HepG2 (cell line): ENCODE data around the gene NUCB1. TPM values are rescaled to one million over a fixed set of nuclear protein-coding genes. Genes with fewer than 3 reads are reported as not detected.
A peak's percentile ranks its signal among the peaks of the same experiment; 100 is the strongest.

ENCODE experiments used
- ATF6 ChIP-seq: sonication (generic); formaldehyde crosslinking; conservative IDR thresholded peaks from 2 replicates; pipeline ENCODE4 v1.4.0; 2020; ENCODE audit warnings: missing genetic modification reagents
- CREBL2 ChIP-seq: sonication (generic); formaldehyde crosslinking; IDR thresholded peaks from 2 replicates; pipeline ENCODE4 v1.8.1; 2023; ENCODE audit warnings: missing genetic modification reagents, mild to moderate bottlenecking, borderline replicate concordance
- FOXO1 ChIP-seq: sonication (generic); formaldehyde crosslinking; IDR thresholded peaks from 2 replicates; pipeline ENCODE4 v1.4.0; 2020; ENCODE audit warnings: missing genetic modification reagents
- HCFC1 ChIP-seq: fragments of 150-350 bp; IDR thresholded peaks from 2 replicates; pipeline ENCODE4 v1.6.1; 2014; ENCODE audit warnings: low read depth, low read length
- IRF1 ChIP-seq: sonication (generic); formaldehyde crosslinking; IDR thresholded peaks from 2 replicates; pipeline ENCODE4 v1.4.0; 2020; ENCODE audit warnings: low read depth, mild to moderate bottlenecking, missing genetic modification reagents
- MED13 ChIP-seq: sonication (generic); formaldehyde crosslinking; IDR thresholded peaks from 2 replicates; pipeline ENCODE4 v1.5.0; 2020; ENCODE audit warnings: missing genetic modification reagents
- MEIS2 ChIP-seq: sonication (generic); formaldehyde crosslinking; IDR thresholded peaks from 2 replicates; pipeline ENCODE4 v1.9.0; 2021; ENCODE audit warnings: mild to moderate bottlenecking, missing genetic modification reagents
- MYC ChIP-seq: sonication (generic); formaldehyde crosslinking; IDR thresholded peaks from 2 replicates; pipeline ENCODE4 v1.9.0; 2021; ENCODE audit warnings: missing genetic modification reagents, borderline replicate concordance
- NFE2 ChIP-seq: sonication (generic); formaldehyde crosslinking; IDR thresholded peaks from 2 replicates; pipeline ENCODE4 v1.4.0; 2020; ENCODE audit warnings: missing genetic modification reagents
- NKX3-1 ChIP-seq: sonication (generic); formaldehyde crosslinking; IDR thresholded peaks from 2 replicates; pipeline ENCODE4 v1.5.0; 2020; ENCODE audit warnings: missing genetic modification reagents
- RARA ChIP-seq: IDR thresholded peaks from 2 replicates; pipeline ENCODE4 v1.6.1; 2016; ENCODE audit warnings: missing genetic modification reagents, missing compliant biosample characterization
- TBX3 ChIP-seq: fragments of 450-650 bp; IDR thresholded peaks from 2 replicates; pipeline ENCODE4 v1.6.1; 2017; ENCODE audit warnings: antibody characterized with exemption, mild to moderate bottlenecking, inconsistent platforms, borderline replicate concordance
- ZNF256 ChIP-seq: sonication (generic); formaldehyde crosslinking; conservative IDR thresholded peaks from 2 replicates; pipeline ENCODE4 v1.4.0; 2020; ENCODE audit warnings: missing genetic modification reagents
- ZNF335 ChIP-seq: sonication (generic); formaldehyde crosslinking; IDR thresholded peaks from 2 replicates; pipeline ENCODE4 v1.4.0; 2020; ENCODE audit warnings: missing genetic modification reagents
- ZNF44 ChIP-seq: sonication (generic); formaldehyde crosslinking; IDR thresholded peaks from 2 replicates; pipeline ENCODE4 v1.5.1; 2020; ENCODE audit warnings: mild to moderate bottlenecking, missing genetic modification reagents
- ZNF589 ChIP-seq: sonication (generic); formaldehyde crosslinking; conservative IDR thresholded peaks from 2 replicates; pipeline ENCODE4 v1.8.0; 2022; ENCODE audit warnings: mild to moderate bottlenecking, moderate library complexity, missing genetic modification reagents
- ZNF782 ChIP-seq: sonication (generic); formaldehyde crosslinking; IDR thresholded peaks from 2 replicates; pipeline ENCODE4 v1.4.0; 2020; ENCODE audit warnings: missing genetic modification reagents, mild to moderate bottlenecking, borderline replicate concordance
- ZNF879 ChIP-seq: sonication (generic); formaldehyde crosslinking; IDR thresholded peaks from 2 replicates; pipeline ENCODE4 v1.8.1; 2023; ENCODE audit warnings: missing genetic modification reagents
- polyA plus RNA-seq, 8 experiments: library from polyadenylated mRNA; depleted of rRNA in 3 of 8; stranded (reverse) in 7 of 8; unstranded in 1 of 8; fragments of >200 nt; fragmentation: Illumina TruSeq in 4 of 8; extraction: Trizol in 4 of 8; gene quantifications; 2 replicates each; pipeline versions ENCODE4 v1.2.1 to v1.2.3, GENCODE V29; 2011 to 2016; ENCODE audit warnings: low read depth in 4 of 8, missing spikeins in 1 of 8, mixed read lengths in 1 of 8; ENCODE audit not compliant: insufficient read depth in 1 of 8
- total RNA-seq, 5 experiments: library from RNA; depleted of rRNA; stranded (reverse); fragments of >200 nt; fragmentation: Illumina TruSeq; extraction: Trizol; gene quantifications; 2 replicates each; pipeline ENCODE4 v1.2.3, GENCODE V29; 2016; ENCODE audit warnings: low read depth in 1 of 5
- TF ChIP-seq, protein P1 (sequence below), 2 experiments: sonication (generic) in 1 of 2; formaldehyde crosslinking in 1 of 2; IDR thresholded peaks; 2 replicates each; pipeline versions ENCODE4 v1.4.0 to v1.6.1; 2018 to 2020; ENCODE audit warnings: missing genetic modification reagents in 2 of 2, borderline replicate concordance in 1 of 2, low read depth in 1 of 2, mild to moderate bottlenecking in 1 of 2, missing biosample characterization in 1 of 2
- TF ChIP-seq, protein P2 (sequence below): sonication (generic); formaldehyde crosslinking; IDR thresholded peaks from 2 replicates; pipeline ENCODE4 v1.4.0; 2020; ENCODE audit warnings: mild to moderate bottlenecking, low read depth, missing genetic modification reagents

NUCB1 gene
- total and polyA plus RNA-seq, 2 of the 13 experiments (the other 11 are each of a cell fraction or from before 2014, with no cell fraction given) = 82.3 to 106 TPM

GRCh38 chr19:48967346-48968178 is 67.5 kb downstream of the NUCB1 start (continued):
- TF ChIP-seq HCFC1 (no peak), NFE2 (CRISPR knock-in tag) (no peak), CREBL2 (CRISPR knock-in tag) (no peak), MYC (CRISPR knock-in tag) (no peak; the same call in 1 of the 2 replicates), ZNF256 (CRISPR knock-in tag) (no peak; the same call in 1 of the 2 replicates), MED13 (CRISPR knock-in tag) (no peak), ATF6 (no peak), IRF1 (CRISPR knock-in tag) (no peak), ZNF782 (no peak), NKX3-1 (peak; percentile 73; the same call in 1 of the 2 replicates), ZNF879 (CRISPR knock-in tag) (no peak), ZNF335 (CRISPR knock-in tag) (no peak), ZNF589 (no peak; the same call in none of the 2 replicates), ZNF44 (CRISPR knock-in tag) (peak; percentile 24; the same call in 1 of the 2 replicates), TBX3 (no peak), MEIS2 (CRISPR knock-in tag) (no peak), FOXO1 (CRISPR knock-in tag) (no peak), RARA (CRISPR knock-in tag) (no peak)
- TF ChIP-seq, protein P1, sequence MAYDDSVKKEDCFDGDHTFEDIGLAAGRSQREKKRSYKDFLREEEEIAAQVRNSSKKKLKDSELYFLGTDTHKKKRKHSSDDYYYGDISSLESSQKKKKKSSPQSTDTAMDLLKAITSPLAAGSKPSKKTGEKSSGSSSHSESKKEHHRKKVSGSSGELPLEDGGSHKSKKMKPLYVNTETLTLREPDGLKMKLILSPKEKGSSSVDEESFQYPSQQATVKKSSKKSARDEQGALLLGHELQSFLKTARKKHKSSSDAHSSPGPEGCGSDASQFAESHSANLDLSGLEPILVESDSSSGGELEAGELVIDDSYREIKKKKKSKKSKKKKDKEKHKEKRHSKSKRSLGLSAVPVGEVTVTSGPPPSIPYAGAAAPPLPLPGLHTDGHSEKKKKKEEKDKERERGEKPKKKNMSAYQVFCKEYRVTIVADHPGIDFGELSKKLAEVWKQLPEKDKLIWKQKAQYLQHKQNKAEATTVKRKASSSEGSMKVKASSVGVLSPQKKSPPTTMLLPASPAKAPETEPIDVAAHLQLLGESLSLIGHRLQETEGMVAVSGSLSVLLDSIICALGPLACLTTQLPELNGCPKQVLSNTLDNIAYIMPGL (CRISPR knock-in tag; IDR thresholded peaks at IDR 0.05; ENCODE audit: borderline replicate concordance in 1 of 2, low read depth in 1 of 2) = peak in 1 of 2 experiments; percentile 20; a peak in 1 of 4 replicates
- TF ChIP-seq, protein P2, sequence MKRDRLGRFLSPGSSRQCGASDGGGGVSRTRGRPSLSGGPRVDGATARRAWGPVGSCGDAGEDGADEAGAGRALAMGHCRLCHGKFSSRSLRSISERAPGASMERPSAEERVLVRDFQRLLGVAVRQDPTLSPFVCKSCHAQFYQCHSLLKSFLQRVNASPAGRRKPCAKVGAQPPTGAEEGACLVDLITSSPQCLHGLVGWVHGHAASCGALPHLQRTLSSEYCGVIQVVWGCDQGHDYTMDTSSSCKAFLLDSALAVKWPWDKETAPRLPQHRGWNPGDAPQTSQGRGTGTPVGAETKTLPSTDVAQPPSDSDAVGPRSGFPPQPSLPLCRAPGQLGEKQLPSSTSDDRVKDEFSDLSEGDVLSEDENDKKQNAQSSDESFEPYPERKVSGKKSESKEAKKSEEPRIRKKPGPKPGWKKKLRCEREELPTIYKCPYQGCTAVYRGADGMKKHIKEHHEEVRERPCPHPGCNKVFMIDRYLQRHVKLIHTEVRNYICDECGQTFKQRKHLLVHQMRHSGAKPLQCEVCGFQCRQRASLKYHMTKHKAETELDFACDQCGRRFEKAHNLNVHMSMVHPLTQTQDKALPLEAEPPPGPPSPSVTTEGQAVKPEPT (CRISPR knock-in tag) = no peak
